Activated CD8-positive, alpha-beta T cell treated with anti-CD3 and anti-CD28 coated beads for 36 hours (primary cell): ENCODE data around the gene GNG3. TPM values are rescaled to one million over a fixed set of nuclear protein-coding genes. Genes with fewer than 3 reads are reported as not detected.

Experiments
- ATAC-seq: fragments of 200-7000 bp; cut with Tn5 transposase; one replicate; pipeline ENCODE4 v1.10.0; 2021; ENCODE audit warnings: mild to moderate bottlenecking, moderate library complexity
- CTCF ChIA-PET: fragments of 350-600 bp; sonication (Branson Sonifier 250); formaldehyde crosslinking; loops from one replicate; lab custom pipeline; 2021; ENCODE audit warnings: antibody characterized with exemption; lab: Charles Lee
- POLR2A ChIA-PET: fragments of 350-600 bp; sonication (Branson Sonifier 250); formaldehyde crosslinking; loops from one replicate; lab custom pipeline; 2021; ENCODE audit warnings: antibody characterized with exemption; lab: Charles Lee
- DNase-seq: peaks from one replicate; pipeline ENCODE4 v3.0.0-alpha.2; 2020
- H3K27ac Mint-ChIP-seq: one replicate; pipeline ENCODE4 v1.8.0; 2021; ENCODE audit warnings: mild to moderate bottlenecking, mixed read lengths
- H3K27me3 Mint-ChIP-seq: one replicate; pipeline ENCODE4 v1.8.0; 2021; ENCODE audit warnings: mixed read lengths
- H3K36me3 Mint-ChIP-seq: one replicate; pipeline ENCODE4 v1.8.0; 2021; ENCODE audit warnings: low read depth, mixed read lengths
- H3K4me1 Mint-ChIP-seq: one replicate; pipeline ENCODE4 v1.8.0; 2021; ENCODE audit warnings: low read depth, mixed read lengths
- H3K4me3 Mint-ChIP-seq: one replicate; pipeline ENCODE4 v1.8.0; 2021; ENCODE audit warnings: mild to moderate bottlenecking, moderate library complexity, mixed read lengths
- H3K9me3 Mint-ChIP-seq: one replicate; pipeline ENCODE4 v1.8.0; 2021; ENCODE audit warnings: mixed read lengths
- intact Hi-C: fragments of 100-400 bp; cut with micrococcal nuclease; formaldehyde crosslinking; loops from one replicate; pipeline ENCODE4 v1.10.0; 2022
- total RNA-seq, 2 experiments: library from RNA; stranded (reverse); gene quantifications; one replicate each; pipeline ENCODE4 v1.2.3, GENCODE V29; 2021
- TF ChIP-seq, protein P1 (sequence below): fragments of 200-600 bp; IDR thresholded peaks from one replicate; pipeline ENCODE4 v1.8.0; 2022; ENCODE audit warnings: antibody characterized with exemption, mild to moderate bottlenecking

GNG3 gene
- not detected for total RNA-seq

DNA sequence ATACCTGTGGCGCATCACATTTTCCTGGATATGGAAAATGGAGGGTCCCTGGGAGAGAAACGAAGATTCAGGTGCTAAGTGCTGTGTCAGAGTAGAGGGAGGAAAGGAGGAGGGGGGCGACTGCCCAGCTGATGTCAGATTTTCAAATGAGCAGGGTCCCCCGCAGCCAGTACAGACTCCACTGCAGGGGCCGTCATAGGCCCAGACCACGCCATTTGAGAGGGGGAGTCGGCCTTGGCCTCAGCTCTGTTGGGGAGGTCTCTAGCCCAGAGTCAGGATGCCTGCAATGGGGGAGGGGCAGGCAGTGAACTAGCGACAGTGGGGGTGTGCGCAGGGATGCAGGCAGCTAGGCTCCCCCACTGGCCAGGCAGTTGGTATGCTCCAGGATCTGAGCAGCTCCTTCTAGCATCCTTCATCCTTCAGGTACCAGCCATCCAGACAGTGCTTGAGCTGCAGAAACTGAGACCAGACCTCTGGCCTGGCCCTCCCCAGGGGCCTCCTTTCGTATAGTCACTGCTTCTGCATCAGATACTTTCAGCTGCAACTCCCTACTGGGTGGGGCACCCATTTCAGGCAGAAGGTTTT lies at the start of gene GNG3, which contains the start of gene BSCL2:
TSS of gene GNG3 (plus strand) at position 400 of the 585 bp plus-strand sequence. CDS start 620 bp downstream, outside the sequence.
TSS of gene BSCL2 (minus strand) at position 148 of the 585 bp plus-strand sequence. CDS start 229 bp downstream, outside the sequence.
- Mint-ChIP-seq H3K4me3 (peak within 1 kb of the TSS; percentile 91), H3K27me3 (no peaks in the 10 kb centered on the region), H3K36me3 (peaks cover 42% of the 10 kb centered on the region), H3K27ac (peak within 1 kb of the TSS; percentile 99), H3K4me1 (peaks cover 47% of the 10 kb centered on the region), H3K9me3 (no peaks in the 10 kb centered on the region)
- TF ChIP-seq, protein P1, sequence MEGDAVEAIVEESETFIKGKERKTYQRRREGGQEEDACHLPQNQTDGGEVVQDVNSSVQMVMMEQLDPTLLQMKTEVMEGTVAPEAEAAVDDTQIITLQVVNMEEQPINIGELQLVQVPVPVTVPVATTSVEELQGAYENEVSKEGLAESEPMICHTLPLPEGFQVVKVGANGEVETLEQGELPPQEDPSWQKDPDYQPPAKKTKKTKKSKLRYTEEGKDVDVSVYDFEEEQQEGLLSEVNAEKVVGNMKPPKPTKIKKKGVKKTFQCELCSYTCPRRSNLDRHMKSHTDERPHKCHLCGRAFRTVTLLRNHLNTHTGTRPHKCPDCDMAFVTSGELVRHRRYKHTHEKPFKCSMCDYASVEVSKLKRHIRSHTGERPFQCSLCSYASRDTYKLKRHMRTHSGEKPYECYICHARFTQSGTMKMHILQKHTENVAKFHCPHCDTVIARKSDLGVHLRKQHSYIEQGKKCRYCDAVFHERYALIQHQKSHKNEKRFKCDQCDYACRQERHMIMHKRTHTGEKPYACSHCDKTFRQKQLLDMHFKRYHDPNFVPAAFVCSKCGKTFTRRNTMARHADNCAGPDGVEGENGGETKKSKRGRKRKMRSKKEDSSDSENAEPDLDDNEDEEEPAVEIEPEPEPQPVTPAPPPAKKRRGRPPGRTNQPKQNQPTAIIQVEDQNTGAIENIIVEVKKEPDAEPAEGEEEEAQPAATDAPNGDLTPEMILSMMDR: no peak
- CTCF ChIA-PET: interaction anchor here (0.6 to 2.9 kb wide), 9 partner anchors 13 to 312 kb away, joined by 3 to 13 read pairs (median 5); partner anchors contain the start of genes HNRNPUL2, ROM1, TMEM179B and TTC9C
- DNase-seq: peak; percentile 21
- POLR2A ChIA-PET: interaction anchor here (0.9 to 6.3 kb wide), 16 partner anchors 8 to 174 kb away, joined by 3 to 41 read pairs (median 5); partner anchors contain the start of genes HNRNPUL2, INTS5, LBHD1 and MTA2
- ATAC-seq: no peak
- intact Hi-C loops: no loop called here

GRCh38 chr11:62664405-62665074 lies 42.9 kb upstream of the GNG3 start:
- ChIA-PET POLR2A (interaction anchor here (0.7 to 21.7 kb wide), 46 partner anchors 10 to 240 kb away, joined by 3 to 263 read pairs (median 6); partner anchors contain the start of genes B3GAT3, EEF1G, EML3 and GANAB), CTCF (interaction anchor here (0.8 to 3.6 kb wide), 17 partner anchors 9 to 240 kb away, joined by 3 to 20 read pairs (median 5); partner anchors contain the start of genes EML3, INTS5, MTA2 and ROM1)
- H3K27ac Mint-ChIP-seq: peak overlapping the region; percentile 92
- H3K27me3 Mint-ChIP-seq: no peaks in the 10 kb centered on the region
- intact Hi-C loops: loop anchor here (5.0 kb wide), 1 partner anchor 72 kb away; the partner anchor contains the start of gene TUT1
- DNase-seq (peak; percentile 76), ATAC-seq (peak; percentile 67)
- H3K36me3 Mint-ChIP-seq: peaks cover 57% of the 10 kb centered on the region
- peaks cover 29% of the 10 kb centered on the region for H3K4me1 Mint-ChIP-seq
- H3K4me3 Mint-ChIP-seq: peak overlapping the region; percentile 98
- TF ChIP-seq, protein P1: no peak
- no peaks in the 10 kb centered on the region for H3K9me3 Mint-ChIP-seq

DNA sequence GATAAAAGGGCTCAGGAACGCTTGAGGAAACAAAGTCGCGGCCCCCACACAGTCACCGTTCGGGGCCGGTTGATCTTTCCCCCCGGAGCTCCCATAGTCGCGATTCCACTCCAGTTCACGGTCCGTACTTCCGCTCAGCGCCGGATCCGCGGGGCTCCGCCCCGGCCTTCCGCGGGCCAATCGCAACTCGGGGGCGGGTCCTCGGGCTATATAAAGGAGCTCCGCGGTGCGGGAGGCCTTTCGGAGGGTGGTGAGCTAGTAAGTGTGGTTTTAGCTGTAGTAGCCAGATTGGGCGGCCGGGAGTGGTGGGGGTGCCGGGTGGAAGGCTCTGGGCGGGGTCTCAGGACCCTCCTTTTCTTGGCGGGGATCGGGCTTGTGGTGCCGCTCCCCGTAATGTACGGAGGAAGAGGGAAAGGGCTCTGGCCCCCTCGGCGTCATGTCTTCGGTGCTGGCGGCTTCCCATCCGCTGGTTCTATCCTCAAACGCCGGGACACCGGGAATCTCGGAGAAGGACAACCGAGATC lies 42.3 kb upstream of the GNG3 start, which contains the start of the genes C11orf98 and CSKMT:
TSS of gene C11orf98 (minus strand) at position 136 of the 524 bp plus-strand sequence. CDS start at position 95, 41 bp downstream.
TSS of gene CSKMT (plus strand) at position 238 of the 524 bp plus-strand sequence. CDS start 568 bp downstream, outside the sequence.
- TF ChIP-seq, protein P1: no peak
- POLR2A ChIA-PET: interaction anchor here (0.7 to 21.7 kb wide), 46 partner anchors 10 to 240 kb away, joined by 3 to 263 read pairs (median 6); partner anchors contain the start of genes B3GAT3, EEF1G, EML3 and GANAB
- DNase-seq (peak; percentile 96), ATAC-seq (peak; percentile 89)
- intact Hi-C loops: loop anchor here (5.0 kb wide), 1 partner anchor 73 kb away; the partner anchor contains the start of gene TUT1
- Mint-ChIP-seq H3K4me3 (peak within 1 kb of the TSS; percentile 98), H3K27me3 (no peaks in the 10 kb centered on the region), H3K9me3 (no peaks in the 10 kb centered on the region), H3K36me3 (peaks cover 62% of the 10 kb centered on the region), H3K27ac (peak within 1 kb of the TSS; percentile 92), H3K4me1 (peaks cover 33% of the 10 kb centered on the region)
- CTCF ChIA-PET: interaction anchor here (0.6 to 3.6 kb wide), 19 partner anchors 9 to 240 kb away, joined by 3 to 20 read pairs (median 5); partner anchors contain the start of genes EML3, INTS5, MTA2 and ROM1

- ChIA-PET CTCF (interaction anchor here (0.6 to 3.6 kb wide), 17 partner anchors 9 to 104 kb away, joined by 3 to 20 read pairs (median 5); partner anchors contain the start of genes EML3, INTS5, MTA2 and ROM1), POLR2A (interaction anchor here (0.7 to 21.7 kb wide), 38 partner anchors 10 to 241 kb away, joined by 3 to 263 read pairs (median 8); partner anchors contain the start of genes B3GAT3, EEF1G, EML3 and GANAB)
- peaks cover 66% of the 10 kb centered on the region for H3K36me3 Mint-ChIP-seq
- TF ChIP-seq, protein P1: no peak
- intact Hi-C loops: loop anchor here (5.0 kb wide), 1 partner anchor 73 kb away; the partner anchor contains the start of gene TUT1
- DNase-seq: peak; percentile 80
- no peaks in the 10 kb centered on the region for H3K27me3 Mint-ChIP-seq
- H3K4me3 Mint-ChIP-seq: peak overlapping the region; percentile 98
- peak overlapping the region; percentile 92 for H3K27ac Mint-ChIP-seq
- no peaks in the 10 kb centered on the region for H3K9me3 Mint-ChIP-seq
- ATAC-seq: peak; percentile 27
- H3K4me1 Mint-ChIP-seq: peaks cover 37% of the 10 kb centered on the region
Measured at GRCh38 chr11:62665599-62666258, 41.7 kb upstream of the GNG3 start.
